ENCODE results near the gene RALA.
"Not testable (repeated sequence)": the region's sequence is repeated elsewhere in the genome, so short reads cannot be mapped to it uniquely, and the experiment has no call there.

RALA gene

DNA sequence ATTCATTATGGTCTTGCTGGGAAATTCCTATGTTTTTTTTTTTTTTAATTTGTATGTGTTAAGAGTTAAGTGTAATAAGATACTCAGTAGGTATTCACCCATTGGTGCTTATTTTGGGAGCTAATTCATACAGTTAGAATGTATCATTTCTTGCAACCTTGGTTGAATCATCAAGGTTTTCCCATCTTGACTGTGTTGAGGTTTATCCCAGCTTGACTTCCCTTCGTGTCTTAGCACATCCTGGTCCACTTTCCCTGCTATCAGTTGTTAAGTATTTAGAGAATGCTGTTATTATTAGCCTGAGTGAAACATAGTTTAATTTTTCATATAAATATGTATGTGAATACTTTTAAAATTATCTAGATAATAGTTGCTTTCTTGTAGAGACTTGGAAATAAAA, 20.8 kb downstream of the RALA start:
- peak; percentile 8 for DNase-seq (ENCODE audit: low read depth, low spot score)

GRCh38 chr7:39645482-39646407, 22.4 kb downstream of the RALA start:
- no peak for DNase-seq (ENCODE audit: low read depth, low spot score)
- no peak overlapping the region for H3K27ac ChIP-seq

More for the DNA sequence above, 20.8 kb downstream of the RALA start:
- peak overlapping the region; percentile 20 for H3K27ac ChIP-seq

DNA sequence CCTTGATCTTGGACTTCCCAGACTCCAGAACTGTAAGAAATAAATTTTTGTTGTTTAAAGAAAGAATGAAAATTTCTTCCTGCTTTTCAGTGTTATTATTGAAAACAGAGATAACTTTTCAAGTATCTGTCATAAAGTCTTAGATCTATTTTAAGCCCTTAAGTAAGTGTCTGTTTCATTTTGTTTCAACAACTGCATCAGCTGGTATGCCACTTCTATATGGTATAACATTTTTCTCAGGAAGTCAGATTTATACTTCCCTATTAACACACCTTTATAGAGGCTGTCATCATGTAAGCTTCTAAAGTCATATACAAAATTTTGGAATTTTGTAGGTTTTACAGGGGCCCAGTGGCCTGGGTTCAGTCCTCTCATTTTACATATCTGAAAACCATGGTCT, 24.4 kb downstream of the RALA start:
- no peak for DNase-seq (ENCODE audit: low read depth, low spot score)
- H3K27ac ChIP-seq = no peak overlapping the region

- DNase-seq (ENCODE audit: low read depth, low spot score) = no peak
- no peak overlapping the region for H3K27ac ChIP-seq
Observed at GRCh38 chr7:39650676-39651075, 27.3 kb downstream of the RALA start.

- no peak for DNase-seq (ENCODE audit: low read depth, low spot score)
- no peak overlapping the region for H3K27ac ChIP-seq
Observed at GRCh38 chr7:39651265-39651664, 27.9 kb downstream of the RALA start.

DNA sequence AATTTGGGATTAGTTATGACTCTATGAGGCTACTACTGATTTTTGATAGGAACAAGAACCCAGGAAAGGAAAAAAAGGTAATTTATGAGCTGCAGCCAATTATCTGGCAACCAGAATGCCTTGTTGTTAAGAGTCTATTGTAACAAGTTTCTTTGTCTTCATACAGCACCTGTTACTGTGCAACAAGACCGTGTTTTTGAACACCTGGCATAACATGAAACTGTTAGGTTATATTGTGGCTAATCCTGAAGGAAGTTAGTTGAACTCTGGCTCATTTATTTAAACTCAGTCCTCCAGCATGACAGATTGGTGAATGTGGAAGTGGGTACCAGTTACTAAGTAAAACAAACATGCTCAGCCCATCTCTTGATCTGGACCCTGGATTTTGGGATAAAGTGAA, 33.0 kb downstream of the RALA start:
- DNase-seq (ENCODE audit: low read depth, low spot score) = no peak
- H3K27ac ChIP-seq = no peak overlapping the region

- DNase-seq (ENCODE audit: low read depth, low spot score) = no peak
- H3K27ac ChIP-seq = no peak overlapping the region
Observed at GRCh38 chr7:39659356-39660013, 36.1 kb downstream of the RALA start.

DNA sequence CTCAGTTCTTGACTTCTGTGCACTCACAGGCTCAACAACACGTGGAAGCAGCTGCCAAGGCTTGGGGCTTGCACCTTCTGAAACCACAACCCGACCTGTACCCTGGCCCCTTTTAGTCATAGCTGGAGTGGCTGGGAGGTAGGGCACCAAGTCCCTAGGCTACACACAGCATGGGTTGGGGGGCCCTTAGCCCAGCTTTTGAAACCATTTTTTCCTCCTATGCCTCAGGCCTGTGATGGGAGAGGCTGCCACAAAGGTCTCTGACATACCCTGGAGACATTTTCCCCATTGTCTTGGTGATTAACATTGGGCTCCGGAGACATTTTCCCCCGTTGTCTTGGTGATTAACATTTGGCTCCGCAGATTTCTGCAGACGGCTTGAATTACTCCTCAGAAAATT, 38.6 kb downstream of the RALA start:
- H3K27ac ChIP-seq = no peak overlapping the region
- DNase-seq (ENCODE audit: low read depth, low spot score) = no peak

- DNase-seq (ENCODE audit: low read depth, low spot score) = no peak
- no peak overlapping the region for H3K27ac ChIP-seq
Observed at GRCh38 chr7:39663263-39663662, 39.9 kb downstream of the RALA start.

GRCh38 chr7:39664057-39664456, 40.7 kb downstream of the RALA start:
- no peak overlapping the region for H3K27ac ChIP-seq

GRCh38 chr7:39664585-39664984, 41.2 kb downstream of the RALA start:
- DNase-seq (ENCODE audit: low read depth, low spot score) = no peak
- H3K27ac ChIP-seq = no peak overlapping the region

More at GRCh38 chr7:39664057-39664456, 40.7 kb downstream of the RALA start:
- DNase-seq (ENCODE audit: low read depth, low spot score) = no peak

DNA sequence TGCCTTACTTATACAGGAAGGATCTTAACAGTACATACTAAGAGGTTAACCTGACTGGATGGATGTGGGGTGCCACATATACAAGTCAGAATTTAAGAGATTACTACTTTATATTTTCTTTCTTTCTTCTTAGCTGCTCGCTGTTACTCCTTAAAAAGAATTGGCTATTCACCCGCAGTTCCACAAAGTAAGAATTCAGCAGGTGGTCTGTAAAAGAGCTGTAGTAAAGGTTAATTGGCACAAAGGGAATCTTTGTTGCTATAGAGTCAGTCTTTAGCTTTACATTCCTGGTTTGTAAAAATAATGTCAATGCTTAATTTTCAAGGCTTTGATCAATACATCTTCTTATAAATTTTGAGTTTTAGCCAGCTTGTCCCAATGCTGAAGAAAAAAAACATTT, 43.2 kb downstream of the RALA start:
- DNase-seq (ENCODE audit: low read depth, low spot score) = no peak
- no peak overlapping the region for H3K27ac ChIP-seq

DNA sequence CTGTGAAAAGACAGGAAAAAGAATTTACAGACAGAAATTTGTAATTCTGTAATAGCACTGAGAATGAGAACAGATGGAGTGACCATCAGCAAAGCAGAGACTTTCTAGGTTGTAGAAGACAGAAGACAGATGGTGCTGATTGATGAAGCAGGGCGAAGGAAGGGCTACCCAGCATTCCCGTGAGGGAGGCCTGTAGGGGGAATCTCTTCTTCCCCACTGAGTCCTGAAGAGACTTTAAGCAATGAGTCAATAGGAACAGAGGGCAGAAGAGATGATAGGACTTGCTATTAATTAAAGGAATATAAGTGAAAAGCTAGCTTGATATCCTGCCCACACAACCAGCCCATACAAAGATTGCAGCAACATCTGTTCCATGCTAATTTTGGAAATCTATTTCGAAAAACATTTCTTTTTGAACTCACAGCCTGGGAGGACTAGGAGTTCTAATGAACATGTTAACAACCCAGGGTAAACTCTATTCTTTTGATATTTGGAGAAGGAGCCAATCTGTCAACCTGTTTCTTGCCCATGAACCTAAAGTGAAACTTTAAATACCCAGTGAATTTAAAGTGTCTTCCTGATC, 44.1 kb downstream of the RALA start:
- H3K27ac ChIP-seq = no peak overlapping the region
- DNase-seq (ENCODE audit: low read depth, low spot score) = no peak

GRCh38 chr7:39668280-39668679, 44.9 kb downstream of the RALA start:
- DNase-seq (ENCODE audit: low read depth, low spot score) = not testable (repeated sequence)

DNA sequence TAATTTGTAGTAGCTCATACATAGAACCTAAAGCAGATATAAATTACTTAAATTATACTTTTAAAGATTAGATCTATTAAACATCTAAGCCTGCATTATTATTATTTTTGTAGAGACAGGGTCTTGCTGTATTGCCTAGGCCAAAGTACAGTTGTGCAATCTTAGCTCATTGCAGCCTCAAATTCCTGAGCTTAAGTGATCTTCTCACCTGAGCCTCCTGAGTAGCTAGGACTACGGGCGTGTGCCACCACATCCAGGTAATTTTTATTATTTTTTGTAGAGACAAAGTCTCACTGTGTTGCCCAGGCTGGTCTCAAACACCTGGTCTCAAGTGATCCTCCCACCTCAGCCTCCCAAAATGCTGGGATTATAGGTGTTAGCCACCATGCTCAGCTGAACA, 46.7 kb downstream of the RALA start:
- no peak for DNase-seq (ENCODE audit: low read depth, low spot score)
- no peak overlapping the region for H3K27ac ChIP-seq

More at GRCh38 chr7:39668280-39668679, 44.9 kb downstream of the RALA start:
- H3K27ac ChIP-seq = not testable (repeated sequence)

GRCh38 chr7:39670934-39671333, 47.6 kb downstream of the RALA start:
- no peak for DNase-seq (ENCODE audit: low read depth, low spot score)
- H3K27ac ChIP-seq = no peak overlapping the region

DNA sequence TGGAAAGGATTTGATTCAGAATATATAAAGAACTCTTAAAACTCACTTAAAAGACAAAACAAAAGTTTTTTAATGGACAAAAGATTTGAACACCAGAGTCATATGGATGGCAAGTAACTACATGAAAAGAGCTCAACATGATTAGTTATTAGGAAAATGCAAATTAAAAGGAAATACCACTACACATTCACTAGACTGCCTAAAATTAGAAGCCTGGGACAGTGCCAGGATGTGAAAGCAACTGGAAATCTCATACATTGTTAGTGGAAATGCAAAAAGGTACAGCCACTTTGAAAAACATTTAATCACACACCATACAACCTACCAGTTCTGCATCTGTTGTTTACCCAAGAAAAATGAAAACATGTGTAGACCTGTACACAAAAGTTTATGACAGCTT, 48.8 kb downstream of the RALA start:
- no peak overlapping the region for H3K27ac ChIP-seq
- DNase-seq (ENCODE audit: low read depth, low spot score) = no peak

GRCh38 chr7:39673868-39674267, 50.5 kb downstream of the RALA start:
- DNase-seq (ENCODE audit: low read depth, low spot score) = no peak
- H3K27ac ChIP-seq = no peak overlapping the region

DNA sequence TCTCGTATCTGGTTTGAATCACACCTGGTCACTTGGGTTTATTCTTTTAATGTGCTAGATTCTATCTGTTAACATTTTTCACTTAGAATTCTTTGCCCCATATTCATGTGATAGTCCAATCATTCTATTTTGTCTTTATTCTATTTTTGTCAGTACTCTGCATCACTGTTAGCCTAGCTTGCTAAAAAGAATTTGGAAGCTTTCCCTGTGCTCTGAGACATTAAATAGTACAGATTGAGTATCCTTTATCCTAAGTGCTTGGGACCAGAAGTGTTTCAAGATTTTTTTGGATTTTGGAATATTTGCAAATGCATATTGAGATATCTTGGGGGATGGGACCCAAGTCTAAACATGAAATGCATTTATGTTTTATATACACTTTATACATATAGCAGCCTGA, 51.0 kb downstream of the RALA start:
- DNase-seq (ENCODE audit: low read depth, low spot score) = no peak
- H3K27ac ChIP-seq = no peak overlapping the region

- no peak overlapping the region for H3K27ac ChIP-seq
- no peak for DNase-seq (ENCODE audit: low read depth, low spot score)
Observed at GRCh38 chr7:39676346-39676745, 53.0 kb downstream of the RALA start.

Measured in epithelial cell of prostate (primary cell).